Hepatocyte (in vitro differentiated cells): ENCODE measurements around the gene NQO1.

Experiments
- CTCF ChIP-seq: fragments of 200-600 bp; sonication (generic); IDR thresholded peaks from 2 replicates; pipeline ENCODE4 v1.5.1; 2016; ENCODE audit warnings: antibody characterized with exemption, mild to moderate bottlenecking; ENCODE audit not compliant: poor library complexity
- EZH2 ChIP-seq: fragments of 200-600 bp; sonication (generic); IDR thresholded peaks from 2 replicates; pipeline ENCODE4 v1.6.1; 2016; ENCODE audit warnings: antibody characterized with exemption, mild to moderate bottlenecking, borderline replicate concordance
- EZH2phosphoT487 ChIP-seq: fragments of 200-600 bp; sonication (generic); IDR thresholded peaks from one replicate; pipeline ENCODE4 v1.6.1; 2018; ENCODE audit warnings: antibody characterized with exemption, mild to moderate bottlenecking, low read depth, moderate library complexity; ENCODE audit not compliant: unreplicated experiment, severe bottlenecking

- TF ChIP-seq CTCF (no peak), EZH2 (no peak), EZH2phosphoT487 (no peak)
These were observed 15.1 kb downstream of the NQO1 start for GRCh38 chr16:69711115-69711740.
